HepG2 (cell line): ENCODE results near the gene NINJ2. TPM values are rescaled to one million over a fixed set of nuclear protein-coding genes. Genes with fewer than 3 reads are reported as not detected.
A peak's percentile ranks its signal among the peaks of the same experiment; 100 is the strongest.

ENCODE experiments used
- ARHGAP35 ChIP-seq: sonication (generic); formaldehyde crosslinking; IDR thresholded peaks from 2 replicates; pipeline ENCODE4 v1.9.0; 2022; ENCODE audit warnings: mild to moderate bottlenecking, inconsistent platforms, moderate library complexity, missing genetic modification reagents, borderline replicate concordance
- ATRX ChIP-seq: sonication (generic); formaldehyde crosslinking; IDR thresholded peaks from 2 replicates; pipeline ENCODE4 v1.4.0; 2020; ENCODE audit warnings: missing genetic modification reagents, borderline replicate concordance
- BORCS8-MEF2B ChIP-seq: sonication (generic); formaldehyde crosslinking; IDR thresholded peaks from 2 replicates; pipeline ENCODE4 v1.8.0; 2022; ENCODE audit warnings: mild to moderate bottlenecking, missing genetic modification reagents
- CAMTA2 ChIP-seq: sonication (generic); formaldehyde crosslinking; IDR thresholded peaks from 2 replicates; pipeline ENCODE4 v1.4.0; 2020; ENCODE audit warnings: mild to moderate bottlenecking, missing genetic modification reagents, borderline replicate concordance
- HDAC1 ChIP-seq: sonication (generic); formaldehyde crosslinking; IDR thresholded peaks from 2 replicates; pipeline ENCODE4 v1.5.1; 2020; ENCODE audit warnings: mild to moderate bottlenecking, missing genetic modification reagents
- HNRNPK ChIP-seq: fragments of 200-400 bp; formaldehyde crosslinking; IDR thresholded peaks from 2 replicates; pipeline ENCODE4 v1.6.1; 2018; ENCODE audit warnings: low read length, low read depth, moderate library complexity, mild to moderate bottlenecking; ENCODE audit not compliant: poor library complexity, severe bottlenecking
- MIER2 ChIP-seq: IDR thresholded peaks from 2 replicates; pipeline ENCODE4 v1.6.1; 2016; ENCODE audit warnings: missing biosample characterization, missing genetic modification reagents
- MXD4 ChIP-seq: IDR thresholded peaks from 2 replicates; pipeline ENCODE4 v1.6.1; 2016; ENCODE audit warnings: mild to moderate bottlenecking, missing biosample characterization, missing genetic modification reagents
- MYC ChIP-seq: sonication (generic); formaldehyde crosslinking; IDR thresholded peaks from 2 replicates; pipeline ENCODE4 v1.9.0; 2021; ENCODE audit warnings: missing genetic modification reagents, borderline replicate concordance
- PHB2 ChIP-seq: fragments of 450-650 bp; IDR thresholded peaks from 2 replicates; pipeline ENCODE4 v1.6.1; 2018; ENCODE audit not compliant: partially characterized antibody
- POGZ ChIP-seq: sonication (generic); formaldehyde crosslinking; IDR thresholded peaks from 2 replicates; pipeline ENCODE4 v1.4.0; 2020; ENCODE audit warnings: mild to moderate bottlenecking, missing genetic modification reagents
- RFX5 ChIP-seq: IDR thresholded peaks from 2 replicates; pipeline ENCODE4 v1.6.1; 2011; ENCODE audit warnings: low read depth, low read length, improper control_type of control experiment
- SRSF4 ChIP-seq: fragments of 200-400 bp; formaldehyde crosslinking; IDR thresholded peaks from one replicate; pipeline ENCODE4 v1.6.1; 2018; ENCODE audit warnings: mild to moderate bottlenecking, low read depth, low read length, moderate library complexity; ENCODE audit not compliant: poor library complexity, severe bottlenecking
- TFDP1 ChIP-seq: IDR thresholded peaks from 2 replicates; pipeline ENCODE4 v1.6.1; 2016; ENCODE audit warnings: missing compliant biosample characterization, missing genetic modification reagents, borderline replicate concordance
- ZMYM4 ChIP-seq: sonication (generic); formaldehyde crosslinking; IDR thresholded peaks from 2 replicates; pipeline ENCODE4 v1.8.1; 2023; ENCODE audit warnings: mild to moderate bottlenecking, missing genetic modification reagents
- ZNF235 ChIP-seq: sonication (generic); formaldehyde crosslinking; IDR thresholded peaks from 2 replicates; pipeline ENCODE4 v1.8.1; 2023; ENCODE audit warnings: mild to moderate bottlenecking, missing genetic modification reagents, borderline replicate concordance
- ZNF383 ChIP-seq: sonication (generic); formaldehyde crosslinking; IDR thresholded peaks from 2 replicates; pipeline ENCODE4 v1.4.0; 2020; ENCODE audit warnings: missing genetic modification reagents, mild to moderate bottlenecking, borderline replicate concordance
- ZNF552 ChIP-seq: sonication (generic); formaldehyde crosslinking; IDR thresholded peaks from 2 replicates; pipeline ENCODE4 v1.9.0; 2022; ENCODE audit warnings: missing genetic modification reagents, mild to moderate bottlenecking, borderline replicate concordance
- ZNF83 ChIP-seq: sonication (generic); formaldehyde crosslinking; IDR thresholded peaks from 2 replicates; pipeline ENCODE4 v1.4.0; 2020; ENCODE audit warnings: missing genetic modification reagents, mild to moderate bottlenecking, borderline replicate concordance
- ZSCAN31 ChIP-seq: sonication (generic); formaldehyde crosslinking; IDR thresholded peaks from 2 replicates; pipeline ENCODE4 v1.5.0; 2020; ENCODE audit warnings: low read depth, mild to moderate bottlenecking, missing genetic modification reagents
- polyA plus RNA-seq, 8 experiments: library from polyadenylated mRNA; depleted of rRNA in 3 of 8; stranded (reverse) in 7 of 8; unstranded in 1 of 8; fragments of >200 nt; fragmentation: Illumina TruSeq in 4 of 8; extraction: Trizol in 4 of 8; gene quantifications; 2 replicates each; pipeline versions ENCODE4 v1.2.1 to v1.2.3, GENCODE V29; 2011 to 2016; ENCODE audit warnings: low read depth in 4 of 8, missing spikeins in 1 of 8, mixed read lengths in 1 of 8; ENCODE audit not compliant: insufficient read depth in 1 of 8
- total RNA-seq, 5 experiments: library from RNA; depleted of rRNA; stranded (reverse); fragments of >200 nt; fragmentation: Illumina TruSeq; extraction: Trizol; gene quantifications; 2 replicates each; pipeline ENCODE4 v1.2.3, GENCODE V29; 2016; ENCODE audit warnings: low read depth in 1 of 5
- TF ChIP-seq, protein P1 (sequence below): sonication (generic); formaldehyde crosslinking; IDR thresholded peaks from 2 replicates; pipeline ENCODE4 v1.8.1; 2023; ENCODE audit warnings: mild to moderate bottlenecking, missing genetic modification reagents
- TF ChIP-seq, protein P2 (sequence below): IDR thresholded peaks from 2 replicates; pipeline ENCODE4 v1.6.1; 2018; ENCODE audit warnings: missing genetic modification reagents
- TF ChIP-seq, protein P3 (sequence below): sonication (generic); formaldehyde crosslinking; IDR thresholded peaks from 2 replicates; pipeline ENCODE4 v1.9.0; 2022; ENCODE audit warnings: missing genetic modification reagents, mild to moderate bottlenecking, borderline replicate concordance

NINJ2 gene
- total and polyA plus RNA-seq, 2 of the 13 experiments (the other 11 are each of a cell fraction or from before 2014, with no cell fraction given) = 0.62 to 3.8 TPM

- TF ChIP-seq, protein P1, sequence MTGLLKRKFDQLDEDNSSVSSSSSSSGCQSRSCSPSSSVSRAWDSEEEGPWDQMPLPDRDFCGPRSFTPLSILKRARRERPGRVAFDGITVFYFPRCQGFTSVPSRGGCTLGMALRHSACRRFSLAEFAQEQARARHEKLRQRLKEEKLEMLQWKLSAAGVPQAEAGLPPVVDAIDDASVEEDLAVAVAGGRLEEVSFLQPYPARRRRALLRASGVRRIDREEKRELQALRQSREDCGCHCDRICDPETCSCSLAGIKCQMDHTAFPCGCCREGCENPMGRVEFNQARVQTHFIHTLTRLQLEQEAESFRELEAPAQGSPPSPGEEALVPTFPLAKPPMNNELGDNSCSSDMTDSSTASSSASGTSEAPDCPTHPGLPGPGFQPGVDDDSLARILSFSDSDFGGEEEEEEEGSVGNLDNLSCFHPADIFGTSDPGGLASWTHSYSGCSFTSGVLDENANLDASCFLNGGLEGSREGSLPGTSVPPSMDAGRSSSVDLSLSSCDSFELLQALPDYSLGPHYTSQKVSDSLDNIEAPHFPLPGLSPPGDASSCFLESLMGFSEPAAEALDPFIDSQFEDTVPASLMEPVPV (CRISPR knock-in tag) = 0 out of 2 replicates have a peak, but pooled peaks have one; percentile 64
- TF ChIP-seq, protein P2, sequence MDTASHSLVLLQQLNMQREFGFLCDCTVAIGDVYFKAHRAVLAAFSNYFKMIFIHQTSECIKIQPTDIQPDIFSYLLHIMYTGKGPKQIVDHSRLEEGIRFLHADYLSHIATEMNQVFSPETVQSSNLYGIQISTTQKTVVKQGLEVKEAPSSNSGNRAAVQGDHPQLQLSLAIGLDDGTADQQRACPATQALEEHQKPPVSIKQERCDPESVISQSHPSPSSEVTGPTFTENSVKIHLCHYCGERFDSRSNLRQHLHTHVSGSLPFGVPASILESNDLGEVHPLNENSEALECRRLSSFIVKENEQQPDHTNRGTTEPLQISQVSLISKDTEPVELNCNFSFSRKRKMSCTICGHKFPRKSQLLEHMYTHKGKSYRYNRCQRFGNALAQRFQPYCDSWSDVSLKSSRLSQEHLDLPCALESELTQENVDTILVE (CRISPR knock-in tag) = no peak
- TF ChIP-seq SRSF4 = no peak
- TF ChIP-seq CAMTA2 = peak; percentile 69; the same call in 1 of the 2 replicates
- 0 out of 2 replicates have a peak, but pooled peaks have one; percentile 42 for TF ChIP-seq MIER2 (CRISPR knock-in tag)
- peak; percentile 95 for TF ChIP-seq RFX5
- no peak for TF ChIP-seq PHB2
- no peak; the same call in 1 of the 2 replicates for TF ChIP-seq TFDP1
- no peak for TF ChIP-seq ATRX (CRISPR knock-in tag)
- peak; percentile 87 for TF ChIP-seq HNRNPK
- TF ChIP-seq, protein P3, sequence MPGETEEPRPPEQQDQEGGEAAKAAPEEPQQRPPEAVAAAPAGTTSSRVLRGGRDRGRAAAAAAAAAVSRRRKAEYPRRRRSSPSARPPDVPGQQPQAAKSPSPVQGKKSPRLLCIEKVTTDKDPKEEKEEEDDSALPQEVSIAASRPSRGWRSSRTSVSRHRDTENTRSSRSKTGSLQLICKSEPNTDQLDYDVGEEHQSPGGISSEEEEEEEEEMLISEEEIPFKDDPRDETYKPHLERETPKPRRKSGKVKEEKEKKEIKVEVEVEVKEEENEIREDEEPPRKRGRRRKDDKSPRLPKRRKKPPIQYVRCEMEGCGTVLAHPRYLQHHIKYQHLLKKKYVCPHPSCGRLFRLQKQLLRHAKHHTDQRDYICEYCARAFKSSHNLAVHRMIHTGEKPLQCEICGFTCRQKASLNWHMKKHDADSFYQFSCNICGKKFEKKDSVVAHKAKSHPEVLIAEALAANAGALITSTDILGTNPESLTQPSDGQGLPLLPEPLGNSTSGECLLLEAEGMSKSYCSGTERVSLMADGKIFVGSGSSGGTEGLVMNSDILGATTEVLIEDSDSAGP (CRISPR knock-in tag) = peak; percentile 87
- no peak for TF ChIP-seq POGZ (CRISPR knock-in tag)
- TF ChIP-seq MYC (CRISPR knock-in tag) = peak; percentile 25; the same call in 1 of the 2 replicates
- no peak for TF ChIP-seq HDAC1 (CRISPR knock-in tag)
- TF ChIP-seq ZNF383 (CRISPR knock-in tag) = no peak
- 0 out of 2 replicates have a peak, but pooled peaks have one; percentile 23 for TF ChIP-seq ZSCAN31 (CRISPR knock-in tag)
- TF ChIP-seq BORCS8-MEF2B = peak; percentile 63; the same call in 1 of the 2 replicates
- 0 out of 2 replicates have a peak, but pooled peaks have one; percentile 22 for TF ChIP-seq ARHGAP35
- TF ChIP-seq ZNF552 = no peak
- TF ChIP-seq ZNF83 = no peak
- no peak for TF ChIP-seq MXD4 (CRISPR knock-in tag)
- no peak for TF ChIP-seq ZNF235 (CRISPR knock-in tag)
- peak; percentile 43; the same call in 1 of the 2 replicates for TF ChIP-seq ZMYM4 (CRISPR knock-in tag)
These were observed 116.1 kb downstream of the NINJ2 start (continued) for GRCh38 chr12:546920-547845.
